SKM-1 treated with dmso at 0.1 percent for 144 hours (cell line): ENCODE data around the gene NPM1.
"Not testable (repeated sequence)": the region's sequence is repeated elsewhere in the genome, so short reads cannot be mapped to it uniquely, and the experiment has no call there.

Source experiments
- DNase-seq: peaks from one replicate; lab custom pipeline; 2025; ENCODE audit not compliant: unreplicated experiment; lab: John Stamatoyannopoulos, UW

NPM1 gene

GRCh38 chr5:171387345-171387969 lies at the start of gene NPM1:
Gene NPM1, plus strand, starts transcription at chr5:171387849. Its CDS starts 100 bp downstream, at chr5:171387949.
- DNase-seq: peak; percentile 99

GRCh38 chr5:171340042-171340441 lies 47.6 kb upstream of the NPM1 start:
- no peak for DNase-seq

GRCh38 chr5:171340491-171340890 lies 47.2 kb upstream of the NPM1 start:
- DNase-seq: no peak

GRCh38 chr5:171342362-171343111 lies 45.1 kb upstream of the NPM1 start:
- peak; percentile 45 for DNase-seq

- no peak for DNase-seq
Measured at GRCh38 chr5:171344936-171345608, 42.6 kb upstream of the NPM1 start.

- no peak for DNase-seq
Measured at GRCh38 chr5:171351536-171352073, 36.0 kb upstream of the NPM1 start.

GRCh38 chr5:171355302-171355724 lies 32.3 kb upstream of the NPM1 start:
- DNase-seq: no peak

GRCh38 chr5:171357843-171358242 lies 29.8 kb upstream of the NPM1 start:
- no peak for DNase-seq

GRCh38 chr5:171361151-171361550 lies 26.5 kb upstream of the NPM1 start:
- DNase-seq: not testable (repeated sequence)

GRCh38 chr5:171363249-171363648 lies 24.4 kb upstream of the NPM1 start:
- not testable (repeated sequence) for DNase-seq

GRCh38 chr5:171363846-171364245 lies 23.8 kb upstream of the NPM1 start:
- DNase-seq: peak; percentile 16

- no peak for DNase-seq
Measured at GRCh38 chr5:171365351-171365750, 22.3 kb upstream of the NPM1 start.

GRCh38 chr5:171366645-171367044 lies 21.0 kb upstream of the NPM1 start:
- no peak for DNase-seq

- no peak for DNase-seq
Measured at GRCh38 chr5:171367424-171368370, 20.0 kb upstream of the NPM1 start.

- DNase-seq: no peak
Measured at GRCh38 chr5:171369056-171369455, 18.6 kb upstream of the NPM1 start.

- no peak for DNase-seq
Measured at GRCh38 chr5:171369898-171370297, 17.8 kb upstream of the NPM1 start.

GRCh38 chr5:171370881-171371280 lies 16.8 kb upstream of the NPM1 start:
- DNase-seq: not testable (repeated sequence)

GRCh38 chr5:171371326-171371725 lies 16.3 kb upstream of the NPM1 start:
- no peak for DNase-seq

GRCh38 chr5:171379961-171380360 lies 7.7 kb upstream of the NPM1 start:
- no peak for DNase-seq

GRCh38 chr5:171384416-171384815 lies 3.2 kb upstream of the NPM1 start:
- DNase-seq: not testable (repeated sequence)

GRCh38 chr5:171384999-171385398 lies 2.6 kb upstream of the NPM1 start:
- not testable (repeated sequence) for DNase-seq
